ENCODE data around the gene GNPTAB. TPM values are rescaled to one million over a fixed set of nuclear protein-coding genes. Genes with fewer than 3 reads are reported as not detected.
"Not testable (repeated sequence)": the region's sequence is repeated elsewhere in the genome, so short reads cannot be mapped to it uniquely, and the experiment has no call there.

Gene GNPTAB
- total and polyA plus RNA-seq, 11 donors = 18.0 to 61.2 (median 44.9) TPM

DNA sequence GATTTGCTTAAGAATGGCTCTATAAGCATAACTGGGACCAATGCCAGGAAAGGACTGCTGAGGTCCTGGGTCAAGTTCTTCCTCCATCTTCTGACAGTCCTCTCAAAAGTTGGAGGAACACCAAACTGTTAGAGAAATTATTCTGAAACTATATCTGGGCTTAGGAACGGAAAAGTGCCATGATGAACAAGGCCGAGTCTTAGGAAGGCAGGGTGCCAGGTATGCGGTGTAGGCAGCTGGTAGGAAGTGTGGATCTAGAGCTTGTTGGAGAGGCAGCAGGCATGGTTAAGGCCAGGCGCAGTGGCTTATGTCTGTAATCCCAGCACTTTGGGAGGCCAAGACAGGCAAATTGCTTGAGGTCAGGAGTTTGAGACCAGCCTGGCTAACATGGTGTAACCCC, 7.7 kb downstream of the GNPTAB start:
- ATAC-seq (no peak), DNase-seq (no peak)
- no peaks in the 10 kb centered on the region for H3K9me3 ChIP-seq
- peaks cover 0 to 54% (median 30%) of the 10 kb centered on the region in 12 donors for H3K4me1 ChIP-seq
- H3K36me3 ChIP-seq = no peaks in the 10 kb centered on the region
- H3K4me3 ChIP-seq = no peak overlapping the region
- H3K27ac ChIP-seq = peak overlapping the region in 10 of 12 donors; percentile 15 to 84 (median 70)
- H3K27me3 ChIP-seq = no peaks in the 10 kb centered on the region
- intact Hi-C loops (cut with DNase I) = no loop called here
- 56 to 78% (median 67%) methylated on average over 4 of the region's 4 CpGs for WGBS, 4 donors
- TF ChIP-seq, protein P1, sequence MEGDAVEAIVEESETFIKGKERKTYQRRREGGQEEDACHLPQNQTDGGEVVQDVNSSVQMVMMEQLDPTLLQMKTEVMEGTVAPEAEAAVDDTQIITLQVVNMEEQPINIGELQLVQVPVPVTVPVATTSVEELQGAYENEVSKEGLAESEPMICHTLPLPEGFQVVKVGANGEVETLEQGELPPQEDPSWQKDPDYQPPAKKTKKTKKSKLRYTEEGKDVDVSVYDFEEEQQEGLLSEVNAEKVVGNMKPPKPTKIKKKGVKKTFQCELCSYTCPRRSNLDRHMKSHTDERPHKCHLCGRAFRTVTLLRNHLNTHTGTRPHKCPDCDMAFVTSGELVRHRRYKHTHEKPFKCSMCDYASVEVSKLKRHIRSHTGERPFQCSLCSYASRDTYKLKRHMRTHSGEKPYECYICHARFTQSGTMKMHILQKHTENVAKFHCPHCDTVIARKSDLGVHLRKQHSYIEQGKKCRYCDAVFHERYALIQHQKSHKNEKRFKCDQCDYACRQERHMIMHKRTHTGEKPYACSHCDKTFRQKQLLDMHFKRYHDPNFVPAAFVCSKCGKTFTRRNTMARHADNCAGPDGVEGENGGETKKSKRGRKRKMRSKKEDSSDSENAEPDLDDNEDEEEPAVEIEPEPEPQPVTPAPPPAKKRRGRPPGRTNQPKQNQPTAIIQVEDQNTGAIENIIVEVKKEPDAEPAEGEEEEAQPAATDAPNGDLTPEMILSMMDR (IDR thresholded peaks at IDR 0.05) = no peak
- no peak for TF ChIP-seq POLR2A (IDR thresholded peaks at IDR 0.05)

DNA sequence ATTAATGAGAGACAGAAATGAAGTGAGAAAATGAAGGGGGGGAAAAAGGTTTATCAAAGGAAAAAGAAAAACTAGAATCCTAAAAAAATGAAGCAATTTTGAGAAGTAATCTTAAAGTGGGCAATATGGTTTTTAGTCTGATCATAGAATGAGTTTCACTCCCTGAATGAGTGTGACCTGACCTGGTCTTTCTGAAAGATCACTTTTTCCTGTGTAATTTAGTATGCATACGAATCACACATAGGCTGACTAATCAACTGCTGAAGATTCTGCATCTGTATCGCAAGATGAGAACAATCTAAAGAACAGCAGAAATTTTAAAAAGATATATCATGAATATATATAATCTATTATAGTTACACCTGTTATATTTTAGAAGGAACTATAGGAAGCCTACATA, 11.3 kb downstream of the GNPTAB start:
- no peak for TF ChIP-seq POLR2A (IDR thresholded peaks at IDR 0.05)
- TF ChIP-seq, protein P1 (IDR thresholded peaks at IDR 0.05) = no peak
- no peaks in the 10 kb centered on the region for H3K27me3 ChIP-seq
- 74 to 98% (median 96%) methylated on average over 2 of the region's 2 CpGs for WGBS, 4 donors
- no peaks in the 10 kb centered on the region for H3K36me3 ChIP-seq
- H3K27ac ChIP-seq = no peak overlapping the region
- no peak overlapping the region for H3K4me3 ChIP-seq
- peaks cover 0 to 4% (median 0%) of the 10 kb centered on the region in 12 donors for H3K9me3 ChIP-seq
- peaks cover 0 to 28% (median 15%) of the 10 kb centered on the region in 12 donors for H3K4me1 ChIP-seq
- ATAC-seq = no peak
- intact Hi-C loops (cut with DNase I) = no loop called here
- no peak for DNase-seq

DNA sequence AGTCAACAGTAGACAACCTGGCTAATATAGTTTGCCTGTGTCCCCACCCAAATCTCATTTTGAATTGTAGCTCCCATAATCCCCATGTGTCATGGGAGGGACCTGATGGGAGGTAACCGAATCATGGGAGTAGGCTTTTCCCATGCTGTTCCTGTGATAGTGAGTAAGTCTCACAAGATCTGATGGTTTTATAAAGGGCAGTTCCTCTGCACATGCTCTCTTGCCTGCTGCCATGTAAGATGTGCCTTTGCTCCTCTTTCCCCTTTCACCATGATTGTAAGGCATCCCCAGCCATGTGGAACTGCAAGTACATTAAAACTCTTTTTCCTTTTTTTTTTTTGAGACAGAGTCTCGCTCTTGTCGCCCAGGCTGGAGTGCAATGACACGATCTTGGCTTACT, 12.1 kb downstream of the GNPTAB start:
- DNase-seq; intact Hi-C loops (cut with DNase I); H3K27me3 ChIP-seq; H3K4me3 ChIP-seq; H3K36me3 ChIP-seq; ATAC-seq; H3K9me3 ChIP-seq; H3K27ac ChIP-seq: not testable (repeated sequence)
- peaks cover 0 to 20% (median 8%) of the 10 kb centered on the region in 12 donors for H3K4me1 ChIP-seq
- WGBS, 4 donors = 96 to 99% (median 98%) methylated on average over 4 of the region's 4 CpGs

DNA sequence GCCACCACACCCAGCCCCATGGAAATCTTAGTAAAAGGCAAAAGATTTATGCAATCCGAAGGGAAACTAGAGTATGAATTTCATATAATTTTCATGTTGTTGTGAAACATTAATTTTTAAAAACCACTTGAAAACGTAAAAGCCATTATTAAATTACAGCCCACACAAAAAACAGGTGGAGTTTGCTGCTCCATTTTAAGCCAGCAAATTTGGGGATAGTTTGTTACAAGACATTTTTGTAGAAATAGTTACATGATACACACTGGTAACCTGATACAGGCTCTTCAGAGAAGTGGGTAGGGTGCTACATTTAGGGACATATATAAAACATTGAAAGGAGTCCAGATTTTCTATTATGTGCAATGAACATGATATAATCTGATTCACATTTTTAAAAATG, 17.6 kb downstream of the GNPTAB start:
- no peak overlapping the region for H3K4me3 ChIP-seq
- no peak for TF ChIP-seq POLR2A (IDR thresholded peaks at IDR 0.05)
- TF ChIP-seq, protein P1 (IDR thresholded peaks at IDR 0.05) = no peak
- H3K9me3 ChIP-seq = peaks cover 0 to 4% (median 0%) of the 10 kb centered on the region in 12 donors
- H3K4me1 ChIP-seq = peaks cover 0 to 16% (median 4%) of the 10 kb centered on the region in 12 donors
- H3K27ac ChIP-seq = no peak overlapping the region
- intact Hi-C loops (cut with DNase I) = no loop called here
- H3K36me3 ChIP-seq = no peaks in the 10 kb centered on the region
- WGBS, 4 donors = 95 to 97% (median 96%) methylated on average over 2 of the region's 2 CpGs
- DNase-seq = no peak
- H3K27me3 ChIP-seq = no peaks in the 10 kb centered on the region
- ATAC-seq = no peak

DNA sequence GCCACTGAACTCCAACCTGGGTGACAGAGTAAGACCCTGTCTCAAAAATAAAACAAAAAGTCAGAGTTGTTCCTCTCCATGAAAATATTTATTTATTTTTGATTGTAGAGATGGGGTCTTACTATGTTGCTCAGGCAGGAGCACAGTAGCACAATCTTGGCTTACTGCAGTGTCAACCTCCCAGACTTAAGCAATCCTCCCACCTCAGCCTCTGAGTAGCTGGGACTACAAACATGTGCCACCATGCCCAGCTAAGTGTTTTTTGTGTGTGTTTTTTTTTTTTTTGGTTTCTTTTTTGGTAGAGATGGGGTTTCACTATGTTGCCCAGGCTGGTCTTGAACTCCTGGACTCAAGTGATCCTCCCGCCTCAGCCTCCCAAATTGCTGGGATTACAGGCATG, 18.0 kb downstream of the GNPTAB start:
- DNase-seq; H3K27ac ChIP-seq; H3K36me3 ChIP-seq; H3K9me3 ChIP-seq; H3K27me3 ChIP-seq; H3K4me3 ChIP-seq; ATAC-seq; intact Hi-C loops (cut with DNase I): not testable (repeated sequence)
- 95 to 100% (median 100%) methylated on average over 1 of the region's 1 CpG for WGBS, 4 donors
- H3K4me1 ChIP-seq = peaks cover 0 to 16% (median 4%) of the 10 kb centered on the region in 12 donors

DNA sequence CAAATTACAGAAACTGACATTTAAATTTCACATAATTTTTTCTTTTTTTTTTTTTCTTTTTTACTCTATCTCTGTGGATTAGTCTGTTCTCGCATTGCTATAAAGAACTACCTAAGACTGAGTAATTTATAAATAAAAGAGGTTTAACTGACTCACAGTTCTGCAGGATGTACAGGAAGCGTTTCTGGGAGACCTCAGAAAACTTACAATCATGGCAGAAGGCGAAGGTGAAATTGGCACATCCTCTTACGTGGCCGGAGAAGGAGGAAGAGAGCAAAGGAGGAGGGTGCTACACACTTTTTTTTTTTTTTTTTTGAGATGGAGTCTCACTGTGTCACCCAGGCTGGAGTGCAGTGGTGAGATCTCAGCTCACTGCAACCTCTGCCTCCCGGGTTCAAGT, 19.4 kb downstream of the GNPTAB start:
- Histone ChIP-seq H3K27ac (peak overlapping the region in 1 of 12 donors; percentile 53), H3K4me1 (peaks cover 0 to 16% (median 6%) of the 10 kb centered on the region in 12 donors)
- intact Hi-C loops (cut with DNase I); H3K36me3 ChIP-seq; H3K27me3 ChIP-seq; H3K4me3 ChIP-seq; DNase-seq; ATAC-seq; H3K9me3 ChIP-seq: not testable (repeated sequence)
- WGBS, 4 donors = 84 to 91% (median 88%) methylated on average over 6 of the region's 6 CpGs
